HEK293T (cell line): ENCODE data around the gene SLC30A1.

Experiments
- CTCF ChIA-PET: fragments of 350-600 bp; formaldehyde crosslinking; extraction: SDS; loops from one replicate; lab custom pipeline; 2021; ENCODE audit warnings: antibody characterized with exemption, inconsistent platforms; lab: Yijun Ruan, JAX
- POLR2A ChIA-PET: fragments of 350-600 bp; formaldehyde crosslinking; extraction: SDS; loops from one replicate; lab custom pipeline; 2020; ENCODE audit warnings: antibody characterized with exemption, inconsistent platforms; lab: Yijun Ruan, JAX
- DNase-seq: peaks from one replicate; pipeline ENCODE4 v3.0.0; 2012; ENCODE audit warnings: mixed read lengths; ENCODE audit errors: extremely low spot score
- ARNT ChIP-seq: fragments of 450-650 bp; IDR thresholded peaks from 2 replicates; pipeline ENCODE4 v1.6.1; 2017; ENCODE audit warnings: mild to moderate bottlenecking
- BHLHE40 ChIP-seq: fragments of 450-650 bp; IDR thresholded peaks from 2 replicates; pipeline ENCODE4 v1.6.1; 2016; ENCODE audit warnings: mild to moderate bottlenecking, moderate library complexity, borderline replicate concordance
- CTBP1 ChIP-seq: fragments of 450-650 bp; IDR thresholded peaks from 2 replicates; pipeline ENCODE4 v1.6.1; 2016; ENCODE audit warnings: borderline replicate concordance
- ELF4 ChIP-seq: fragments of 450-650 bp; IDR thresholded peaks from 2 replicates; pipeline ENCODE4 v1.6.1; 2017; ENCODE audit warnings: antibody characterized with exemption
- FOXA1 ChIP-seq: fragments of 450-650 bp; IDR thresholded peaks from 2 replicates; pipeline ENCODE4 v1.6.1; 2016; ENCODE audit warnings: mild to moderate bottlenecking
- FOXK2 ChIP-seq: fragments of 450-650 bp; IDR thresholded peaks from 2 replicates; pipeline ENCODE4 v1.6.1; 2016; ENCODE audit warnings: mild to moderate bottlenecking
- FOXM1 ChIP-seq: fragments of 450-650 bp; IDR thresholded peaks from 2 replicates; pipeline ENCODE4 v1.6.1; 2017; ENCODE audit warnings: mild to moderate bottlenecking, borderline replicate concordance
- HDGF ChIP-seq: fragments of 450-650 bp; IDR thresholded peaks from 2 replicates; pipeline ENCODE4 v1.6.1; 2017; ENCODE audit warnings: antibody characterized with exemption, borderline replicate concordance
- L3MBTL2 ChIP-seq: fragments of 450-650 bp; conservative IDR thresholded peaks from 2 replicates; pipeline ENCODE4 v1.6.1; 2016; ENCODE audit warnings: mild to moderate bottlenecking
- LEF1 ChIP-seq: fragments of 450-650 bp; IDR thresholded peaks from 2 replicates; pipeline ENCODE4 v1.6.1; 2017; ENCODE audit warnings: mild to moderate bottlenecking, borderline replicate concordance
- NFRKB ChIP-seq: fragments of 450-650 bp; IDR thresholded peaks from 2 replicates; pipeline ENCODE4 v1.6.1; 2016; ENCODE audit warnings: mild to moderate bottlenecking, moderate library complexity
- SP1 ChIP-seq: fragments of 450-650 bp; IDR thresholded peaks from 2 replicates; pipeline ENCODE4 v1.6.1; 2017
- SUZ12 ChIP-seq: fragments of 450-650 bp; IDR thresholded peaks from 2 replicates; pipeline ENCODE4 v1.6.1; 2016; ENCODE audit warnings: mild to moderate bottlenecking
- TARDBP ChIP-seq: fragments of 450-650 bp; IDR thresholded peaks from 2 replicates; pipeline ENCODE4 v1.6.1; 2016
- ZNF384 ChIP-seq: fragments of 450-650 bp; IDR thresholded peaks from 2 replicates; pipeline ENCODE4 v1.6.1; 2016
- TF ChIP-seq, protein P1 (sequence below): fragments of 450-650 bp; IDR thresholded peaks from 2 replicates; pipeline ENCODE4 v1.6.1; 2016

Gene SLC30A1

DNA sequence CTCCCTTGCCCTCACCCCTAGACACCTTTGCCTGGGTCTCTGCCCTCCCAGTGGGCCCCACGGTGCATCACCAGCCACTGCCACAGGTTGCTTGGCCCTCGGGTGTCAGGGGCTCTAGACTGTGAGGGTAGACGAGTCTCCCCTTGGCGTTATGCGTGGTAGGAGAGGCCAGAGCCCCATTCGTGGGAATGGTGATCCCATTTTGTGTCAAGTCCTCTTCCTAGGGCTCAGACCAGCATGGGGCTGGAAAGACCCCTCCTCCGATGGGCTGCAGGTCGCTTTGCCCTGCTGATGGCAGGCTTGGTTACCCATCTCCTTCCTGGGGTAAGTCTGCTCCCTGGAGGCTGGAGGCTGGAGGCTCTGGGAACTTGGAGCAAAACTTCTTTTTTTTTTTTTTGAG lies 42.4 kb downstream of the SLC30A1 start:
- TF ChIP-seq FOXA1 (no peak), ARNT (no peak), CTBP1 (no peak), L3MBTL2 (no peak), SUZ12 (no peak), ELF4 (no peak)
- TF ChIP-seq, protein P1, sequence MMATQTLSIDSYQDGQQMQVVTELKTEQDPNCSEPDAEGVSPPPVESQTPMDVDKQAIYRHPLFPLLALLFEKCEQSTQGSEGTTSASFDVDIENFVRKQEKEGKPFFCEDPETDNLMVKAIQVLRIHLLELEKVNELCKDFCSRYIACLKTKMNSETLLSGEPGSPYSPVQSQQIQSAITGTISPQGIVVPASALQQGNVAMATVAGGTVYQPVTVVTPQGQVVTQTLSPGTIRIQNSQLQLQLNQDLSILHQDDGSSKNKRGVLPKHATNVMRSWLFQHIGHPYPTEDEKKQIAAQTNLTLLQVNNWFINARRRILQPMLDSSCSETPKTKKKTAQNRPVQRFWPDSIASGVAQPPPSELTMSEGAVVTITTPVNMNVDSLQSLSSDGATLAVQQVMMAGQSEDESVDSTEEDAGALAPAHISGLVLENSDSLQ = no peak
- ChIA-PET POLR2A (no interaction called here), CTCF (interaction anchor here (1.1 kb wide), 1 partner anchor 278 kb away, joined by 3 read pairs; no protein-coding TSS in a partner anchor)
- DNase-seq = no peak

- TF ChIP-seq FOXA1 (no peak), ARNT (no peak)
- ChIA-PET CTCF (no interaction called here), POLR2A (no interaction called here)
- no peak for DNase-seq
These were observed 43.6 kb downstream of the SLC30A1 start for GRCh38 chr1:211535346-211535745.

DNA sequence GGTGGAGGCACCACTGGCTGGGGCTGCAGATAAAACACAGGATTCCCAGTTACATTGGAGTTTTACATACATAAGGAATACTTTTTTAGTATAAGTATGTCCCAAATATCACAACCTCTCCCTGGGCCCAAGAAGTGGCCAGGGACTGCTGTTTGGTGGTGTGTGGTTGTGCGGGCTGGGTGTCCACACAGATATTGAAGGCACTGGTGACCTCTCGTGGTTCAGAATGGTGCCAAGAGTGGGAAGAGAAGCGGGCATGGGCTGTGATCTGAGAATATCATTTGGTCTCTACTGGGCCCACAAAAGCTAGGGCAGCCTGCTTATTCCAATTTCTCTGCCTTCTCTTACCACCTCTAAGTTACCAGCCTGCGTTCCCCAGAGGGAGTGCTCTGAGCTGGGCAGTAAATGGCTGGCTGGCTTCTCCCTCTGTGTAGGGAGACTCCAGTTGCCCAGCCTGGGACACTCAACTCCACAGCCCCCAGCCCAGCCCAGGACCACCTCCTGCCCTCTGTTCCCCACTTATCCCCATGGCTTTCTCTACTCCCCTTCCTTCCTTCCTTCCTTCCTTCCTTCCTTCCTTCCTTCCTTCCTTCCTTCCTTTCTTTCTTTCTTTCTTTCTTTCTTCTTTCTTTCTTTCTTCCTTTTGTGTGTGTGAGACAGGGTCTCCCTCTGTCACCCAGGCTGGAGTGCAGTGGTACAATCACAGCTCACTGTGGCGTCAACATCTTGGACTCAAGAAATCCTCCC lies 44.2 kb downstream of the SLC30A1 start:
- POLR2A ChIA-PET = no interaction called here
- DNase-seq = no peak
- TF ChIP-seq FOXK2 (no peak), HDGF (no peak), SUZ12 (no peak), TARDBP (no peak)
- CTCF ChIA-PET = no interaction called here

- POLR2A ChIA-PET = no interaction called here
- CTCF ChIA-PET = interaction anchor here (0.5 to 0.6 kb wide), 2 partner anchors 80 to 693 kb away, joined by 3 to 5 read pairs; no protein-coding TSS in a partner anchor
- DNase-seq = no peak
- TF ChIP-seq SUZ12 (no peak), LEF1 (no peak), NFRKB (no peak)
These were observed 46.9 kb downstream of the SLC30A1 start for GRCh38 chr1:211532088-211532444.

- DNase-seq = no peak
- POLR2A ChIA-PET = no interaction called here
- TF ChIP-seq ZNF384 = no peak
- no peak for TF ChIP-seq FOXK2
- CTCF ChIA-PET = interaction anchor here (0.6 kb wide), 1 partner anchor 694 kb away, joined by 3 read pairs; no protein-coding TSS in a partner anchor
These were observed 47.5 kb downstream of the SLC30A1 start for GRCh38 chr1:211531194-211532087.

GRCh38 chr1:211530102-211530501 lies 48.9 kb downstream of the SLC30A1 start:
- DNase-seq = no peak
- POLR2A ChIA-PET = no interaction called here
- CTCF ChIA-PET = no interaction called here
- TF ChIP-seq SP1 (no peak), CTBP1 (no peak), ELF4 (no peak), SUZ12 (no peak), FOXK2 (no peak), BHLHE40 (no peak), NFRKB (no peak), FOXM1 (no peak), HDGF (no peak), L3MBTL2 (no peak), ARNT (no peak), LEF1 (no peak), TARDBP (no peak)
- TF ChIP-seq, protein P1 = no peak

- no peak for DNase-seq
- POLR2A ChIA-PET = no interaction called here
- no peak for TF ChIP-seq HDGF
- no peak for TF ChIP-seq FOXA1
- CTCF ChIA-PET = no interaction called here
These were observed 49.5 kb downstream of the SLC30A1 start for GRCh38 chr1:211529453-211529852.

DNA sequence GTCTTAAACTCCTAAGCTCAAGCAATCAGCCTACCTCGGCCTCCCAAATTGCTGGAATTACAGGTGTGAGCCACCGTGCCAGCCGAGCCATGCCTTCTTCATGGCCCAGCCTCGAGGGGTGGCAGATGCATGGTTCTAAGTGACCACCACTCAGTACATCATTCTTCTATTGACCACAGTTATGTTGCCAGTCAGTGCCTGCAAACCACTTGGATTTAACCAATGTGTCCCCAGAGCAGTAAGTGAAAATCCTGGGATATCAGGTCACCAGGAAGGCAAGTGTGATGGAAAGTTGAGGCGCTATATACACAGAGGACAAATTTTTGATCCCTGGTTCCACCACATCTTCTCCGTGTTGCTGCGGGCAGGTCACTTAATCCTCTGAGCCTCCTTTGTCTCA lies 50.0 kb downstream of the SLC30A1 start:
- ChIA-PET CTCF (no interaction called here), POLR2A (no interaction called here)
- DNase-seq = no peak
- no peak for TF ChIP-seq ZNF384
- TF ChIP-seq L3MBTL2 = no peak
